ENCODE measurements around the gene KY. TPM values are rescaled to one million over a fixed set of nuclear protein-coding genes. Genes with fewer than 3 reads are reported as not detected.

The KY gene
- total RNA-seq, 1 experiment from 2014 or later = not detected

DNA sequence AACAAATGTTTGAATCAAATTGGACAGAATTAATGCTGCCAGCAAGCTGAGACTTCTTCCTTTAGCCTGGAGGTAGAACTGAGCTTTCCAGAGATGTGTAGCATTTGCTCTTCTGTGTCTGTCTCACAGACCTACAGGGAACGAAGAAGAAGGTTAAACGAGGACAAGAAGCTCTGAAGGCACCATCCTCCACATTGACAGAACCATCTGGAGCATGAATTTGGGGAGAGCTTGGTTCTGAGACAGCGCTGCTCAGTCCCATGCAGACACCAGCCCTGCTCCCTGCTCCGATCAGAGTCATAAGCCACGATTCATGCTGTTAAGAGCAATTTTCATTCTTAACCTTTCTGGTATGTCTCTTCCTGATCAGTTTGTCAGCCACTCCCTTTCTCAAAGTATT lies 7.7 kb upstream of the KY start:
- TF ChIP-seq EZH2 (IDR thresholded peaks at IDR 0.05; ENCODE audit: borderline replicate concordance, low read depth, low read length, poor library complexity, severe bottlenecking) (no peak), CTCF (conservative IDR thresholded peaks at IDR 0.05; ENCODE audit: low read depth, low read length) (no peak)
- H3K36me3 ChIP-seq (ENCODE audit: insufficient read depth, low read length, poor library complexity, severe bottlenecking) = no peaks in the 10 kb centered on the region
- H3K27ac ChIP-seq (ENCODE audit: low read depth, low read length, poor library complexity, severe bottlenecking) = no peak overlapping the region
- peaks cover 9% of the 10 kb centered on the region for H3K27me3 ChIP-seq (replicated peaks; ENCODE audit: insufficient read depth, low read depth, low read length, poor library complexity)
- BruUV-seq (replicated peaks) = no TSS peak
- DNase-seq (ENCODE audit: low spot score) = no peak
- H3K9me3 ChIP-seq (ENCODE audit: low read depth, low read length, poor library complexity, severe bottlenecking) = no peaks in the 10 kb centered on the region
- ChIA-PET CTCF (no interaction called here), POLR2A (ENCODE audit: low non-redundant PET) (no interaction called here)
- no peak overlapping the region for H3K4me3 ChIP-seq (ENCODE audit: low read depth, low read length, poor library complexity, severe bottlenecking)
- intact Hi-C loops (cut with micrococcal nuclease; ENCODE audit: unreplicated experiment) = no loop called here
- H3K4me1 ChIP-seq (ENCODE audit: insufficient read depth, low read length, poor library complexity, severe bottlenecking) = no peaks in the 10 kb centered on the region

DNA sequence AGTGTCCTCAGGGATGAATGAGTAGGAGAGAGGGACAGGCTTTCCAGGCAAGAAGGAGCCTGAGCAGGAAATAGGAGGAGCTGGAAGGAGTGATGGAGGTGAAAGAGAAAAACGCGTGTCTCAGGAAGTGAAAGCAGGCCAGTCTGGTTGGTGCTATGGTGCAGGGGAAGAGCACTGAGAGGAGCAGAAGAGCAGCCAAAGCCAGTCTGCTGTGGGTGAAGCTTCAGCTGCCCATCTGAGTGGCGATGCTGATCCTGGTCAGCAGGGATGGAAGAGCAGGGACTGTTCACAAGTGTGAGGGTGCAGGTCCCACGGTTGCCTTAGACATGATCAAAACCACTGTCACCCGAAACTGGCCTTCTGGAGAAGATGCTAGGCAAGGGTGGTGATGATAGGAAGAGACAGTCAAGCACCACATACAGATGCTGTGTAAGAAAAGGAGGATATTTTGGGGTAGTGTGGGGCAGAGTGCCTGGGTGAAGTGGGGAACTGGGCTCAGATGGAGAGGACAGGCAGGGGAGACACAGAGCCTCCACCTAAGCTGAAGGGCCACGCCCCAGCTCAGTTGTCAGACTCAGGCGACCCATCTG lies 5.5 kb upstream of the KY start:
- CTCF ChIA-PET = no interaction called here

GRCh38 chr3:134655706-134656105 lies 4.9 kb upstream of the KY start:
- BruUV-seq (replicated peaks) = no TSS peak
- H3K36me3 ChIP-seq (ENCODE audit: insufficient read depth, low read length, poor library complexity, severe bottlenecking) = no peaks in the 10 kb centered on the region
- H3K4me1 ChIP-seq (ENCODE audit: insufficient read depth, low read length, poor library complexity, severe bottlenecking) = no peaks in the 10 kb centered on the region
- no peak for DNase-seq (ENCODE audit: low spot score)
- no peak for TF ChIP-seq EZH2 (IDR thresholded peaks at IDR 0.05; ENCODE audit: borderline replicate concordance, low read depth, low read length, poor library complexity, severe bottlenecking)
- no peak for TF ChIP-seq CTCF (conservative IDR thresholded peaks at IDR 0.05; ENCODE audit: low read depth, low read length)
- no peak overlapping the region for H3K27ac ChIP-seq (ENCODE audit: low read depth, low read length, poor library complexity, severe bottlenecking)
- CTCF ChIA-PET = no interaction called here
- H3K27me3 ChIP-seq (replicated peaks; ENCODE audit: insufficient read depth, low read depth, low read length, poor library complexity) = peaks cover 34% of the 10 kb centered on the region
- POLR2A ChIA-PET (ENCODE audit: low non-redundant PET) = no interaction called here
- intact Hi-C loops (cut with micrococcal nuclease; ENCODE audit: unreplicated experiment) = no loop called here
- H3K4me3 ChIP-seq (ENCODE audit: low read depth, low read length, poor library complexity, severe bottlenecking) = no peak overlapping the region
- H3K9me3 ChIP-seq (ENCODE audit: low read depth, low read length, poor library complexity, severe bottlenecking) = no peaks in the 10 kb centered on the region

More for the DNA sequence above, 5.5 kb upstream of the KY start:
- no peak for TF ChIP-seq CTCF (conservative IDR thresholded peaks at IDR 0.05; ENCODE audit: low read depth, low read length)
- no peak for TF ChIP-seq EZH2 (IDR thresholded peaks at IDR 0.05; ENCODE audit: borderline replicate concordance, low read depth, low read length, poor library complexity, severe bottlenecking)
- Histone ChIP-seq H3K4me1 (ENCODE audit: insufficient read depth, low read length, poor library complexity, severe bottlenecking) (no peaks in the 10 kb centered on the region), H3K4me3 (ENCODE audit: low read depth, low read length, poor library complexity, severe bottlenecking) (no peak overlapping the region), H3K27ac (ENCODE audit: low read depth, low read length, poor library complexity, severe bottlenecking) (no peak overlapping the region), H3K27me3 (replicated peaks; ENCODE audit: insufficient read depth, low read depth, low read length, poor library complexity) (peaks cover 28% of the 10 kb centered on the region), H3K36me3 (ENCODE audit: insufficient read depth, low read length, poor library complexity, severe bottlenecking) (no peaks in the 10 kb centered on the region), H3K9me3 (ENCODE audit: low read depth, low read length, poor library complexity, severe bottlenecking) (no peaks in the 10 kb centered on the region)
- BruUV-seq (replicated peaks) = no TSS peak
- DNase-seq (ENCODE audit: low spot score) = no peak
- POLR2A ChIA-PET (ENCODE audit: low non-redundant PET) = no interaction called here
- intact Hi-C loops (cut with micrococcal nuclease; ENCODE audit: unreplicated experiment) = no loop called here
